ENCODE results near the gene OR8B8.
"Not testable (repeated sequence)": the region's sequence is repeated elsewhere in the genome, so short reads cannot be mapped to it uniquely, and the experiment has no call there.

OR8B8 gene

DNA sequence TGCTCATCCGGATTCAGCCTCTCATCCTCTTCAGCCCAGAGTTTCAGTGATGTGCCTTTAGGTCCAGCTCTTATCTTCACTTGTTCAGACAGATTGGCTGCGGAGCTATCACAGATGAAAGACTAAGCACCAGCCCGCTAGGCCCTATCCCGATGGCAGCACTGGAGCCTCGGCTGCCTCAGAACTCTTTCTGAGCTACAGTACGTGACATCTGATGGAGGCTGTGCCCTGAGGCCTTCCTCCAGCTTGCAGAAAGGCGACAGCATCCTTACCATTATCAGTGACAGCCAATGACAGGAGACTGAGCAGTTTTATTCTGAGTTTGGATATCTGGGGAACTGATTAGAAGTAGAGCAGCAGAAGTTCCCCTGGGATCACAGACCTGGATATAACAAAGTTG is 4.0 kb downstream of the OR8B8 start:
- DNase-seq (ENCODE audit: low read depth) = no peak

DNA sequence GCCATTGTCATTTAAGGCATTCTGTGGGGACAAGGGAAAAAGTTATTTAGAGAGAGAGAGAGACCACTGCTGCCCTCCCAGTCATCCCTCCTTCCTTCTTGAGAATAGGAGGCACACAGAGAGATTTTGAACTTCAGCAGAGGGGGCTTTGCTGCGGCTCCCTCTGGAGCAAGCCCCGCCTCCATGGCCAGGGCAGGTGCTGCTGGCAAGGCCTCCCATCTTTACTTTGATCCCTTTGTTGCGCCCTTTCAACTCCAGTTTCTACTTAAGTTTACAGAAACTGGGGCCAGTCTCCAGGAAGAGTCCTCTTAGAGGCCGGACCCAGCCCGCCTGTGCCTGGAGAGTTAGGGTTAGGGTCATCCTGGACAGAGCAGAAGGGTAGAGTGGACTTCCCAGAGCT is 4.4 kb downstream of the OR8B8 start:
- DNase-seq (ENCODE audit: low read depth) = no peak

DNA sequence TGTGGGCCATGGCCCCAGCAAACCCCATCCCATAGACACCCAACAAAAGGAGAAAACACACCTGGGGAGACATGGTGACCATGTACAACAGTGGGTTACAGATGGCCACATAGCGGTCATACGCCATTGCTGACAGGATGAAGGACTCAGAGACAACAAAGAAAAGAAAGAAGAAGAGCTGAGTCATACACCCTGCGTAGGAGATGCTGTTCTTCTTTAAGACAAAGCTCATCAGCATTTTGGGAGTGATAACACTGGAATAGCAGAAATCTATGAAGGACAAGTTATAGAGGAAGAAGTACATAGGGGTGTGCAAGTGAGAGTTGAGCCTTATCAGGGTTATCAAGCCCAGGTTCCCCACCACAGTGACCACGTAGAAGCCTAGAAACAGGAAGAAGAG is 4.9 kb downstream of the OR8B8 start:
- no peak for DNase-seq (ENCODE audit: low read depth)

DNA sequence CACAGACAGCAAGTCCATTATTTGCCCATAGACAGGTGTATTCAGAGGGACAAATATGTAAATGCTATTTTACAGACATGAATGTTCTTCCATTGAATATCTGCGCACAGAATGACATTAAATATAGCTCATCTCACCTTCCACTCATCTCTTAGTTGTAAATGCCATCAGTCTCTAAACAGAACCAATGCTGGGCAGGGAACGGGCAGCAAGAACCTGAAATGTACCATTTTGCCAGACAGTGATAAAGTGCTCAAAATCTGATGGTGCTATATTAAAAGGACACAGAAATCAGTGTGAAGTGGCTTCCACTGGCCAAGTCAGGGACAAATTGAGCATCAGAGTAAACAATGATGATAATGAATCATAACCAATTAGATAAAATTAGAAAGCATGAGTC is 10.8 kb downstream of the OR8B8 start:
- no peak for DNase-seq (ENCODE audit: low read depth)

DNA sequence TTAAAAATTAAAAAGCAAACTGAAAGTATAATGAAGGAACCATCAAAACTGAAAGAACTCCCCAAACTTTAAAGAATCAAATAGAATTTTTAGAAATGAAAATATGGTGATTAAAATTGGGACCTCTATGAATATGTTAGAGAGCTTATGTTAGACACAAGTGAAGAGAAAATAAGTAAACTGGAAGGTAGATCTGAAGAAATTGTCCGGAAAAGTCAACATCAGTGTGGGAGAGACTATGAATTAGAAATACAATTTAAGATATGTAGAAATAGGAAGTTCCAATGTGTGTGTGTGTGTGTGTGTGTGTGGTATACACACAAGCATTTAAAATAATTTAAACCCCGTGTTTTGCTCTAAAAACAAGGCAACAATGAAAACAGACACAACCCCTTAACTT is 15.9 kb downstream of the OR8B8 start:
- DNase-seq (ENCODE audit: low read depth) = no peak

DNA sequence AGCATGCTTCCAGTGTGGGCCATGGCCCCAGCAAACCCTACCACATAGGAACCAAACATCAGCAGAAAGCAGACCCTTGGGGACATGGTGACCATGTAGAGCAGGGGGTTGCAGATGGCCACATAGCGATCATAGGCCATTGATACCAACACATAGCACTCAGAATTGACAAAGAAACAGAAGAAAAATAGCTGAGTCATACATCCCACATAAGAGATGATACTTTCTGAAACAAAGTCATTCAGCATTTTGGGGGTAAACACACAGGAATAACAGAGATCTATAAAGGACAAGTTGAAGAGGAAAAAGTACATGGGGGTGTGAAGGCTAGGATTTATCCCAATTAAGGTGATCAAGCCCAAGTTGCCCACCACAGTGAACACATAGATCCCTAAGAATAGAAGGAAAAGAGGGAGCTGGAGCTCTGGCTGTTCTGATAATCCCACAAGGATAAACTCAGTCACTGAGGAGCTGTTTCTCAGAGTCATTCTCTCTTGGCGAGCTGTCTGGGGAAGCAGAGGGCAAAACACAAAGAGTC is 21.0 kb downstream of the OR8B8 start, which contains the start of gene OR8B4:
TSS of gene OR8B4 (minus strand) at position 488 of the 538 bp plus-strand sequence. CDS start at position 488, 0 bp downstream.
- no peak for DNase-seq (ENCODE audit: low read depth)

DNA sequence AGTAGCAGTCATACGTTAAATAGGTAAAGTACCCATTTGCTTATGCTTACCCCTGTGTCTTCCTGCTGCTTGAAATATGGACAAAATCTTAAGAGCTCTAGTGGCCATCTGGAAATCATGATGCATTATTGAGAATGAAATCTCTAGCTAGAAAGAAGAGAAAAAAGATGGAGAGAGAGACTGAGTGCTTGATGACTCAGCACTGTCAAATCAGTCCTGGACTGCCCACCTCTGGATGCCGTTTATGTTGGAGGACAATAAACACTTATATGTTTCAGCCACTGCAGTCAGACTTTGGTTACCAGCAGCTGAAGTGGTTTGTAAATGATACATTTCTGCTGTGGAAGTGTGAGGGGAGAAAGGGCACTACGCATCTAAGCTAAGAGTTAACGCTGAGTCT is 24.5 kb downstream of the OR8B8 start:
- no peak for DNase-seq (ENCODE audit: low read depth)

DNA sequence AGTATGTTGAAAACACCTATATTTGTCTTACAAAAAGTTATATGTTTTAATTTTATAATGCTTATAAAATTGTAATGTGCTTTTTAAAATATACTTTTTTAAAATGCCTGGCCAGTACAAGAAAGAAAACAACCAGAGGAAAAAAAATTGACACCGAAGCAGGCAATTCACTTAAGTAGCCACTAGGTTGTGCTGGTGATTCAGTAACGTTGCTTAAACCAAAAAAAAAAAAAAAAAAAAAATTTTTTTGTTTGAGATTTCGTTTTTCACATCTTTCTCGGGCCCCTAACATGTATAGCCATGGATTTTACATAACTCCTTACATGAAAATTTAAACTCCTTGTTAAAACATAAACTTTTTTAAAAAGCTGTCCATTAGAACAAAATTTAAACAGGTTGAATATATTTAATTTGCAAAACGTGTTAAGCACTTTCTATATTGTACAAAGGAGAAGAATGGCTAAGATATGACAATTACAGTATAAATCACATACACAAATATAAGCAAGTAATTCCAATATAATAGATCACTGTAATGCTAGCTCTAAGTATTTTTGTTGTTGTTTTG is 30.1 kb downstream of the OR8B8 start:
- DNase-seq (ENCODE audit: low read depth) = peak; percentile 18

DNA sequence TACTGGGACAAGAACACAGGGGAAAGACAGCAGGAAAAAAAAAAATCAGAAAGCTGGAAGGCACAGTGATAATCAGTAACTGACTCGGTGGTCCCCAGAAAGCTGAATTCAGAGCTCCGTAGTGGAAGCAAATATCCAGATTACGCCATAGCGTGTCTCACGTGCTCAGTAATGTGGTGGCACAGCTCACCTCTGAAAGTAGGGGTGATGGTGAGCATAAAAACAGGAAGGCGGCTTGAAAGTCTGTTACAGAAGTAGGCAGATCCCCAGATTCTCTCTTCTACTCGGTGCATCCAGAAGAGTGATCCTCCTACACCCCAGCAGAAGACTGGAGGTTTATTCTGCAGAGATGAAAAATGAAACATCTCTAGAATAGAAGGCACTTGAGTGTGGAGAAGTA is 35.6 kb downstream of the OR8B8 start:
- DNase-seq (ENCODE audit: low read depth) = no peak

DNA sequence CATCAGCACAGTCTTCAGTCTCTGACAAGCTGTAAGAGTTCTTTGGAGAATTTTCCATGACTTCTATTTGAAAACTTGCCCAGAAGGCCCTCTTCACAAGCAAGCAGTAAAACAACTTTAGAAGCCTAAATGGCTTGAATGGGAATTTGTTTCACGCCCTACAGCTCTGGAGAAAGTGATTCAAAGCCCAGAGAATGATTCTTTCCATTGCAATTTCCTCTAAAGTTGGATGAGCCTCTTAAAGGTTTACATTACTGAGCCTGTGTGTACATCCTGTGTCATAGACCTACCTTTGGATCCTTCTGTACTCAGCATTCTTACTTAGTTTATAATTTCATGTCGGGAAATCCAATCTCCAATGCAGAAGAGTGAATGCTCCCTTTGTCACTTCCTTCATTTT is 39.9 kb downstream of the OR8B8 start:
- peak; percentile 6 for DNase-seq (ENCODE audit: low read depth)

DNA sequence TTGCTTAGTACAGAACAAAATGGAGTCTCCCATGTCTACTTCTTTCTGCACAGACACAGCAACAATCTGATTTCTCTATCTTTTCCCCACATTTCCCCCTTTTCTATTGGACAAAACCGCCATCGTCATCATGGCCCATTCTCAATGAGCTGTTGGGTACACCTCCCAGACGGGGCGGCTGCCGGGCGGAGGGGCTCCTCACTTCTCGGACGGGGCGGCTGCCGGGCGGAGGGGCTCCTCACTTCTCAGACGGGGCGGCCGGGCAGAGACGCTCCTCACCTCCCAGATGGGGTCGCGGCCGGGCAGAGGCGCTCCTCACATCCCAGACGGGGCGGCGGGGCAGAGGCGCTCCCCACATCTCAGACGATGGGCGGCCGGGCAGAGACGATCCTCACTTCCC is 42.3 kb downstream of the OR8B8 start:
- not testable (repeated sequence) for DNase-seq (ENCODE audit: low read depth)

DNA sequence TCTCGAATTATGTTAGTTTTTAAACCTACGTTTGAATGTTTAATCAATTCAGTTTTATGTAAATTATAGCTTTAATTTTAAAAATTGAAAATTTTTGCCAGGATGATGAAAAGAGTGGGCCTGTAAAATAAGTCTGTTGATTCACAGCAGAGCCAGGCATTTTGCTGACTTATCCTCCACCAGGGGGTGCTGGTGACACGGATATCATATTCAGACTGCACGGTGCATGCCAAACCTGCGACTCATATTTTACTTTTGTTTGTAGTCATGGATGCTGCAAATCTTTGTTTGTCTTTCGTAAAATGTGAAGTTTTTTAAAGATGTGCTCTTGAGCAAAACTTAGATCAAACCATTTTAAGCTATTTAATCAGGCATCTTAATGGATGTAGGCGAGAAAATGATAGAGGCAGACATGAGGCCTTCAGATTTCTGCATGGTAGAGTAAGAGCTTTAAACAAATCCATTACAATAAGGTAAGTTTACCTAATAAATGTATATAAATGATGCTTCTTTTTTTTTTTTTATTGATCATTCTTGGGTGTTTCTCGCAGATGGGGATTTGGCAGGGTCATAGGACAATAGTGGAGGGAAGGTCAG is 43.1 kb downstream of the OR8B8 start:
- DNase-seq (ENCODE audit: low read depth) = peak; percentile 75

DNA sequence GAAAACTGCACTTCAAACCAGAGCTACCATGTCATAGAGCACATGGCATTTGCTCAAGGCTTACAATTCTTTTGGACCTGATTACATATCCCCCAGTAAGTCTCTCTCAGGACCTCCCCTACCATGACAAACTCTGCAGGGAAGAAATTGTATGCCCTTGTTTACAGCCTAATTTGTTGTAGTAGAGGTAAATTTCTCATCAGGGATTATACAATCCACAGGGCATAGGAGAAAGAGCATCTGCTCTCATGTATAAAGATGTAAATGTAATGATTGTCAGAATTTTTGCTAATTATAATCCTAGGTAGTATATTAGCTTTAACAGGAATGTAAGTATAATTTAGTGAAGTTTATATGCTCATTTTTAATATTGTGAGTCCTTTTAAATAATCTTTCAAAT is 46.6 kb downstream of the OR8B8 start, which contains the start of gene OR8B3:
TSS of gene OR8B3 (minus strand) at position 101 of the 400 bp plus-strand sequence. CDS start 1,673 bp downstream, outside the sequence.
- no peak for DNase-seq (ENCODE audit: low read depth)

DNA sequence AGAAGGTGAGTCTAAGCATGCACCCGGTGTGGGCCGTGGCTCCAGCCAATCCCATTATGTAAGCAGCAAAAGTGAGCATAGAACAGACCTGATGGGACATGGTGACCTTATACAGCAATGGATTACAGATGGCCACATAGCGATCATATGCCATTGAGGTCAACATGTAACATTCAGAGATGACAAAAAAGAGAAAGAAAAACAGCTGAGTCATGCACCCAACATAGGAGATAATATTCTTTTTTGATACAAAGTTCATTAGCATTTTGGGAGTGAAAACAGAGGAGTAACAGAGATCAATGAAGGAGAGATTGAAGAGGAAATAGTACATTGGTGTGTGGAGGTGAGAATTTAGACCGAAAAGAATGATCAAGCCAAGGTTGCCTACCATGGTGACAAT is 48.6 kb downstream of the OR8B8 start:
- not testable (repeated sequence) for DNase-seq (ENCODE audit: low read depth)

DNA sequence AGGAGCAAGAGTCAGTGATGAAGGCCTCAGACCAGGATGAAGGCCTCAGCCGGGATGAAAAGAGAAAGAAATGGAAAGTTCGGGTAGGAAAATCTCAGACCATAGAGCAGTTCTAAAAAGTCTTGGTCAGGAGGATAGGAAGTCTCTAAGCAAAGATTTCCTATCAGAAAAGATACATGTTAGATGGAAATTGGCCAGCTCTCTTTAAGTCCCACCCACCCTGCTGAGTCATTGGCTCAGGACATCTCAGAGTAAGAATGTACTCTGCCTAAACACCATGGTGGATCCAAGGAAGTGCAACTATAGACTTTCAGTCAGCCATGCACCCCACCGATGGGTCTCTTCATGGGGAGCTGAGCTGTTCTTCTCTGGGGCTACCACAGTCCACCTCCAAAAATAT is 51.1 kb downstream of the OR8B8 start:
- no peak for DNase-seq (ENCODE audit: low read depth)

Data from stromal cell of bone marrow (primary cell).